ENCODE results near the gene PDZD2.
A peak's percentile ranks its signal among the peaks of the same experiment; 100 is the strongest.
"Not testable (repeated sequence)": the region's sequence is repeated elsewhere in the genome, so short reads cannot be mapped to it uniquely, and the experiment has no call there.

PDZD2 gene

DNA sequence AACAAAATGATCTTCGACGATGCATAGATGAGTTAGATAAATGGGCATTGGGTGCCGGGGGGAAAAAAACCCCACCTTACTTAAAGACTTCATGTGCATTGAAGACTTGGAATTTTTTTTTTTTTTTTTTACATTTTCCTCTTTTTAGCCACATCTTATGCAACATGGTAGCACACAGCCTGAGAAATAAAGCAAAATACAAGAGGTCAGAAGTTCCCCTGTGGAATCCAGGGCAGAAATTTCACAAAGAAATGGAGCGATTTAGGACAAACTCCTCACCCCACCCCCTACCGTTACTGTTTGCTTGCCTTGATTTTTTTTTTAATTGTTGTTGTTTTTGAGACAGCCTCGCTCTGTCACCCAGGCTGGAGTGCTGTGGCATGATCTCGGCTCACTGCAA is 382.0 kb downstream of the PDZD2 start:
- no peak for DNase-seq

DNA sequence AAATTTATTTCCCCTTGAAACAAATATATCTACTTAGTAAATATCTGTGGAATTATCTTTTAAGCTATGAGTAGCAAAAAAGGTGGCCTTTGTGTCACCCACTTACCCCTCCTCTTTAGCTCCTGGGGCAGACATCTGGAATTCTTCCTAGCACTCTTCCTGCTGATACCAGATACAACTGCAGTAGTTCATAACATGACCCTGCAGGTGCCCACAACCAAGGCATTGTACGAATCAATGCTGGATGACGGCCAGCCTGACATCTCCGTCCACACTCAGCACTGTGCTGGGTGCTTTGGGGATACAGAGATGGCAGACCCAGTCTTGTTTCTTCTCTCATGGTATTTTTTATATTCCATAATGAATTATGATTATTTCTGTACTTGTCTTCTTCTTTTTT is 382.8 kb downstream of the PDZD2 start:
- no peak for DNase-seq

GRCh38 chr5:32022638-32023037 is 383.7 kb downstream of the PDZD2 start:
- DNase-seq, result no peak

DNA sequence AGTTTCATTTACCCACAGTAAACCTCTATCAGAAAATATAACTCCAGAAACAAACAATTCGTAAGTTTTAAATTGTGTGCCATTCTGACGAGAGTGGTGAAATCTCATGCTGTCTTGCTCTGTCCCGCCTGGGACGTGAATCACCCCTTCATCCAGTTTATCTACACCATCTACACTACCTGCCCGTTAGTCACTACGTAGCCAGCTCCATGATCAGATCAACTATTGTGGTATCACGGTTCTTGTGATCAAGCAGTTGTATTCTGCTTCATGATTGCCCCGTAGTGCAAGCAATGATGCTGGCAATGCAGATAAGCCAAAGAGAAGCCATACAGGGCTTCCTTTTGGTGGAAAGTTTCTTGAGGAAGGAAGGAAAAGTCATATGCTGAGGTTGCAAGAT is 384.9 kb downstream of the PDZD2 start:
- no peak for DNase-seq

- DNase-seq, result no peak
Observed at GRCh38 chr5:32024751-32025150, 385.8 kb downstream of the PDZD2 start.

DNA sequence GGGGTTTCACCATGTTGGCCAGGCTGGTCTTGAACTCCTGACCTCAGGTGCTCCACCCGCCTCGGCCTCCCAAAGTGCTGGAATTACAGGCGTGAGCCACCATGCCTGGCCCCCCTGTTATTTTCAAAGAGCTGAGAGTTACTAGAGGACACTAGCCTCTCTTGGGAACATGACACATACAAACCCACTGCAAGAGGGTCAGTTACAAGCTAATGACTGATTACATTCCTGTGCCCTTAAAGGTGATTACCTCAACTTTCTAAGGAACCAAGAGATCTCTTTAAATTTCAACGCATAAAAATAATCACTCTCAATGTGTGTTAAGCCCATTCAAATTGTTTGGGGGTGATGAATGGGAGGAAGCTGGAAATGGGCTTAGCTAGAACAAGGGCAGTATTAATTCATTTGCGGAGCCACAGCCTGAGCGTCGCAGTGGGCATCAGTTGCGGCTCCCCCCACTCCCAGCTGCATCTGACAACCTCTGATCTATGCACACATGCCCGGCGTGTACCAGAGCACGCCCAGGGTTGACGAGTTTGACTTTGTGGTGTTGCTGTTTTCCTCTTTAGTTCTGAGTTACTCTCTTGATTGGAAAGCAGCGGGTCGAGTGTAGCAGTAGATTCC is 388.3 kb downstream of the PDZD2 start:
- no peak for DNase-seq

DNA sequence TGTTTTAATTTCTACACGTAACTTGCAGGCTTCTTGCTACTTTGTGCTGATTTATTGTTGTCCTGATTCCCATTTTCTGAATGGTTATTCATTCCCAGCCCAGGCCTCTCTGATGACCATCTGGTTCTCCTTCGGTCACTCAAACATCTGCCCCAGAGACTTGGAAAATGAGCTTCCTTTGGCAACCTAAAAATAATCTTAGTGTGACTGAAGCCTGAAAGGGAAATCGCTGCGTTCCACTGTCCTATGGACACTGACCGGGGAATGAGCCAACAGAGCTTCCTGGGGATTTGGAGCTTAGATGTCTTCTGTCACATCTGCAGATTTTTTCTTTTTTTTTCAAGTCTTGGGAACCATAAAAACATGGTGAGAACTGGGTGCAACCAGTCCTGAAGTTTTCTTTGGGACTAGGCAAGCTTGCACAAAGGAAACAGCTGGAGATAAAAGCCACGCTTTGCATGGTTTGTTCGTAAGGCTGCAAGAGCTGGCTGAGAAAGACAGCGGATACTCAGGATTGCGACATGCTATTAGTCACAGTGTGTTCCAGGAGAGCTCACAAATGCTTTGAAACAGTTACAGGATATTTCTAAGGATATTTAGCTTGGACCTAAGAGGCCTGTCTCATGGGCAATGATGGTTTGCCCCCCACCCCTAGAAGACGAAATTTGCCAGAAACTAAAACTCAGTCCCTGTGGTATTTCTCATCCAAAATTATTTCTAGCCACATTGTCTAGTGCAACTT is 389.0 kb downstream of the PDZD2 start:
- no peak for DNase-seq

GRCh38 chr5:32029261-32029660 is 390.3 kb downstream of the PDZD2 start:
- DNase-seq, result no peak

DNA sequence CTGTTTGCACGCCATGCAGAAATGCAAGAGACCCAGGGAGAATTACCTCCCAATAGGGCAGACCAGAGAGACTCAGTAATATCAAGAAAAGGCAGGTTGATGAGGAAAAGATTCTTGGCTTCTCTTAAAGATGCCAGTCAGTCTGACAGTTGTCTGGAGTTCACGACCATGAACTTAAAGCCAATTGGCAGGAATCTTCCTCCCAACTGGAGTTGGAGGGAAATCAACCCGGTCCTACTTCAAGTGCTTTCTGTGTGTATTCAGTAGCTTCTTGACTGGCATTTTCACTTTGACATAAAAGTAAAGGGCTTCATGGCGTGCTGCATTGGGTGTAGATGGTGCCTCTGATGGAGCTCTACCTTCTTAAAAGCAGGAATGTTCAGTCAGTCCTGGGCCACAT is 390.9 kb downstream of the PDZD2 start:
- no peak for DNase-seq

DNA sequence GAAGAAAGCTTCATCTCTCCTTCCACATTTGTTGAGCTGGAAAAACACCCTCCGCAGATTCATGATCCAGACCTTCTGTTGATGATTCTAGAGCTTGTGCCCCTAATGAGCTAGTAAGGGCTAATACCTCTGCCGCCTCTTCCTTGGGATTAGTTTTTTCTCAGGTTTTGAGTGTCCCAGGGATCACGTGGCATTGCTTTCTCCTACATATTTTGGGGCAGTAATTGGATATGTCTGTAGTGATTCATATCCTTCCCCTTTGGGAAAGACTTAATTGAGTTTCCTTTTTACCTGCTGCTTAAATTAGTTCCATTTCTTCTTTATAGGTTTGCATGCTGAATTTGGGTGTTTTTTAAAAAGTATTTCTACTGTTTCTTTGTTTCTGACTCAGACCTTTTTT is 391.3 kb downstream of the PDZD2 start:
- no peak for DNase-seq

GRCh38 chr5:32030686-32031085 is 391.8 kb downstream of the PDZD2 start:
- DNase-seq, result no peak

DNA sequence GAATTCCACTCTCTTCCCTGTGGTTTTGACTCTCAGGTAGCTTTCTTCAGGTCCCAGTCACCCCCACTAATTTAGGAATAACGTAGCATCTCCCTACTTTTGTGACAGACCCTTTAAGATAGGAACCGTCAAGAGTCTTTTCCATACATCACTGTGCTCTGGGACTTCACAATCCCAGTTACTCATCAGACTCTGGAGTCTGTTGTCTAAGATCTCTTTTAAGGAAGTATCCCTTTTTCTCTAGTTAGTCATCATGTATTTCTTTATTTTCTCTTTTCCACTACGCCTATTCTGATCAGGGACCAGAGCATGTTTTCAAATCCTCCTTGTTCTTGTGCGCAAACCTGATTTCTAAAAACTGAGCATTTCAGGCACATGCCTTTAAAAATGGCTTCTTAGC is 392.2 kb downstream of the PDZD2 start:
- DNase-seq, result no peak

GRCh38 chr5:32038523-32038922 is 399.6 kb downstream of the PDZD2 start:
- DNase-seq, result no peak

DNA sequence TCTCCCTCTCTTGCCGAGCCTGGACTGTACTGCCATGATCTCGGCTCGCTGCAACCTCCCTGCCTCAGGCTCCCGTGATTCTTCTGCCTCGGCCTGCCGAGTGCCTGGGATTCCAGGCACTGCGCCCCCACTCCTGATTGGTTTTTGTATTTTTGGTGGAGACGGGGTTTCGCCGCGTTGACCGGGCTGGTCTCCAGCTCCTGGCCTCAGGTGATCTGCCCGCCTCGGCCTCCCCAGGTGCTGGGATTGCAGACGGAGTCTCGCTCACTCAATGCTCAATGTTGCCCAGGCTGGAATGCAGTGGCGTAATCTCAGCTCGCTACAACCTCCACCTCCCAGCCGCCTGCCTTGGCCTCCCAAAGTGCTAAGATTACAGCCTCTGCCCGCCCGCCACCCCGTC is 400.2 kb downstream of the PDZD2 start:
- not testable (repeated sequence) for DNase-seq

DNA sequence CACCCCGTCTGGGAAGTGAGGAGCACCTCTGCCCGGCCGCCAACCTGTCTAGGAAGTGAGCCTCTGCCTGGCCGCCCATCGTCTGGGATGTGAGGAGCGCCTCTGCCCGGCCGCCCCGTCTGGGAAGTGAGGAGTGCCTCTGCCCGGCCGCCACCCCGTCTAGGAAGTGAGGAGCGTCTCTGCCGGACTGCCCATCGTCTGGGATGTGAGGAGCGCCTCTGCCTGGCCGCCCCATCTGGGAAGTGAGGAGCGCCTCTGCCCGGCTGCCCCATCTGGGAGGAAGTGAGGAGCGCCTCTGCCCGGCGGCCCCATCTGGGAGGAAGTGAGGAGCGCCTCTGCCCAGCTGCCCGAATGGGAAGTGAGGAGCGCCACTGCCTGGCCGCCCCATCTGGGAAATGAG is 400.7 kb downstream of the PDZD2 start:
- not testable (repeated sequence) for DNase-seq

- DNase-seq, result not testable (repeated sequence)
Observed at GRCh38 chr5:32040181-32040695, 401.3 kb downstream of the PDZD2 start.

GRCh38 chr5:32042551-32042961 is 403.6 kb downstream of the PDZD2 start:
- peak; percentile 3 for DNase-seq

GRCh38 chr5:32043105-32043504 is 404.2 kb downstream of the PDZD2 start:
- DNase-seq, result no peak

DNA sequence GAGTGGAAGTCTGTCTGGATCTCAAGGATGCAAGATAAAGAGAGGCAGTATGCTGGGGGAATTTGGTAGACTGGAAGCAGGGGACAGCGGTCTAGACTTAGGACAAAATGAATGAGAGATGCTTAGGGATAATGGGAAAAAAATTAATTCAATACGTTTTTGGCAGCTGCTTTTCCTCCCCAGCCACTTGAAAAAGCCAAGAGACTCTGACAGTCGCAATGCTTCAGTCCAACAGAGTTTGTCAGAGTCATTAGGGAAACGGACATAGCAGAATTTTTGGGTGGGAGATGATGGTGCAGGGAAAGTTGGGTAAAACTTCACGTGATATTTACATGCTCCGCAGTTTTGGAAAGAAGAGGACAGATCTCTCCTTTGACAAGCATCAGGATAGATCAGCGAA is 405.5 kb downstream of the PDZD2 start:
- DNase-seq, result no peak

- DNase-seq, result no peak
Observed at GRCh38 chr5:32044939-32045338, 406.0 kb downstream of the PDZD2 start.

- no peak for DNase-seq
Observed at GRCh38 chr5:32047056-32047455, 408.1 kb downstream of the PDZD2 start.

DNA sequence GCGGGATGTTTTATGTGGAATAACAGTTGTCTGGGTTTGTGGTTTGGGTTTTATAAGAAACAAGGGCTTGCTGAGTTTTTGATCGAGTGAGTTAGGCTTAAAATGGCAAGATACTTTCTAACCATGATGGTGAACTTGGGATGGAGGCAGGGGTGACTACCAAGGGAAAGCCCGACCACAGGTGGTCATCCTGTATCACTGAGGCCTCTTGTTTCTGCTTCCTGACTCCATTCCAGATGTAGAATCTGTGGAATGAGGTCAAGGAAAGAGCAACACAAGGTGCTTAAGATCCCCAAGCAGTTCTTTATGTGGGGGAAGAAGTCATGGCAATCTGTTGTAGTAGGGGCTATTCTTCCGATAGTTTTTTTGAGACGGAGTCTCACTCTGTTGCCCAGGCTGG is 412.9 kb downstream of the PDZD2 start:
- no peak for DNase-seq

- no peak for DNase-seq
Observed at GRCh38 chr5:32055891-32056866, 417.2 kb downstream of the PDZD2 start.
